Muscle layer of duodenum (tissue), 2 donors: Measurements from ENCODE around the gene KRT33A.

Source experiments
- H3K27ac ChIP-seq: one replicate; pipeline ENCODE4 v1.7.0; 2013; ENCODE audit warnings: mild to moderate bottlenecking, low read length
- H3K27me3 ChIP-seq: one replicate; pipeline ENCODE4 v1.7.0; 2013; ENCODE audit warnings: low read depth, mild to moderate bottlenecking, control low read depth, low read length
- H3K36me3 ChIP-seq, 2 donors: one replicate each; pipeline ENCODE4 v1.7.0; 2013; ENCODE audit warnings: low read length in 2 of 2, control low read depth in 1 of 2, mild to moderate bottlenecking in 1 of 2; ENCODE audit not compliant: insufficient read depth in 2 of 2, control insufficient read depth in 1 of 2
- H3K4me1 ChIP-seq, 2 donors: one replicate each; pipeline ENCODE4 v1.7.0; 2013; ENCODE audit warnings: low read length in 2 of 2, mild to moderate bottlenecking in 2 of 2, control low read depth in 1 of 2, moderate library complexity in 1 of 2; ENCODE audit not compliant: insufficient read depth in 2 of 2, control insufficient read depth in 1 of 2
- H3K4me3 ChIP-seq, 2 donors: one replicate each; pipeline ENCODE4 v1.7.0; 2013; ENCODE audit warnings: low read length in 2 of 2, low read depth in 1 of 2, mild to moderate bottlenecking in 1 of 2
- H3K9me3 ChIP-seq, 2 donors: one replicate each; pipeline ENCODE4 v1.7.0; 2013; ENCODE audit warnings: low read length in 2 of 2, control low read depth in 1 of 2, mild to moderate bottlenecking in 1 of 2; ENCODE audit not compliant: control insufficient read depth in 1 of 2
- donor health status: healthy.

Gene KRT33A

DNA sequence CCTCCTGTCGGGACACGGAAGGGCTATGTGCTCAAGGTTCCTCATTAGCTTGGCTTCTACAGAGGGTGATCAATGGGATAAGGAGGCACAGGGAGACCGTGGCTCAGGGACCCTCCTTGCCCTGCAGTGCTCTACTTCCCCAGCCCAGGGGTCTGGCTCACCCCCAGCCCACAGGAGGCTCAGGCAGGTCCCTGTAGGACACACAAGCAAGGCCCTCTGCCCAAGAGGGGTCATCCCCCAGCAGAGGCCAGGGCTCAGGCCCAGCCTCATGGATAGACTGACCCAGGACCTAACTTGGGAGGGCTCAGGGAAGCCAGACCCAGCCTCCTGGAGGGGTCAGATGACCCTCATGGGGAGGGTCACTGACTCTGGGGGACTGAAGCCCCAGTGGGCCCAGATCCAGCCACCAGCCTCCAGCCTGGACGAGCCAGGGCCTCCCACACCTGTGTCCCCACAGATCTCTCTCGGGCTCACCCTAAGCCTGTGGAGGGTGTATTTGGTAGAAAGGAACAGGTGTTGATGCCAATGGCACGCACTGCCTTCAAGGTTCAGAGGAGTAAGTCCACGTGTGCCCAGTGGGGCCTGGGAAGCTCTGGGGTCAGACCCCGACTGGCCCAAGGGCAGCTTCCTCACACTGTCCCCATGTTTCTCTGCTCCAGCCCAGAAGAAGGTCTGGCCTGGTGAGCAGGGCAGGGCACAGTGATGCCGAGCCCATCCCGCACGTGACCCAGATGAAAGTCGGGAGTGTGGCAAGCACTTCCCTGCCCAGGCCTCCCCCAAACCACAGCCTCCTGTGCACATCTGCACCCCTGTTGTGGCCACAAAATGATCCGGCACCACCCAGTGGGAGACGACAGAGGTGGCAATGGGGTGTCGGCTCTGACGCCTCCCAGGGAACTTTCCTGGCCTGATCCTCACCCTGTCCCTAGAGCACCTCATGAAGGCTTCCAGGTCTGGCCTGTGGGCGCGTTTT lies 24.2 kb downstream of the KRT33A start:
- H3K4me1 ChIP-seq = no peaks in the 10 kb centered on the region
- H3K27ac ChIP-seq = no peak overlapping the region
- H3K27me3 ChIP-seq = no peaks in the 10 kb centered on the region
- H3K4me3 ChIP-seq = no peak overlapping the region
- H3K9me3 ChIP-seq = no peaks in the 10 kb centered on the region
- no peaks in the 10 kb centered on the region for H3K36me3 ChIP-seq

DNA sequence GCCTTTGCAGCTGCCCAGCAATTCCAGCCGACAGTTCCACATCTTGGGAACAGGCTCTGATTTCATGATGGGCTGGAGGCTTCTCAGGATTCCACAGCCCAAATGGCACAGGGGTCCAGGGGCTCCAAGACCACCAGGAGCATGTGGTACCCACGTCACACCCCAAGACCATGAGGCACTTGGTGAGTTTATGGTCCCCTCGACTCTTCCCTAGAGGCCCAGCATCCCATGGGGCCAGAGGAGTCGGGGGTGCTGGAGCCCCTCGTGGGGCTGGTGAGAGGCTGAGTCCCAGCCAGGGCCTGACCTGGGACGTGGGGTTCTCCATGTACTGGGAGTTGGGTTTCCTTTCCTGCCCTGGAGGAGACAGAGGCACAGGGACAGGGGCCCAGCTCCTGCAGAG lies 25.0 kb downstream of the KRT33A start:
- no peak overlapping the region for H3K4me3 ChIP-seq
- no peaks in the 10 kb centered on the region for H3K27me3 ChIP-seq
- peaks cover 0 to under 1% of the 10 kb centered on the region in 2 donors for H3K9me3 ChIP-seq
- H3K27ac ChIP-seq = no peak overlapping the region
- no peaks in the 10 kb centered on the region for H3K36me3 ChIP-seq
- no peaks in the 10 kb centered on the region for H3K4me1 ChIP-seq

DNA sequence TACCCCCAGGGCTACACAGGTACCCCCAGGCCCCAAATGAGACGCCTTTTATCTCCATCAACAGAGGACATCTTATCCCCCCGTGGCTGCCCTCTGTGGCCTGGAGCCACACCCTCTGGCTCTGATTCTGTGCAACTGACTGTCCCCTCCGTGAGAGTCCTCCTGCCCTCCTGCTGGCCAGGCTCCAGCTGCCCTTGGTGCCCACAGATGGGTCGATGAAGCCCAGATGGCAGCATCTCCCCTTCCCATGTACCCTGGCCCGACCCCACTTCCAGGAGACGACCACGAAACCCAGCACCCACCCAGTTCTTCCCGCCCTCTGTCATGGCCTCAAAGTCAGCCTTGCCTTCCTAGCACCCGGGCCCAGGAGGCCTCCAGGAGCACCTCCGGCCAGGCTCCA lies 25.5 kb downstream of the KRT33A start:
- H3K9me3 ChIP-seq = peaks cover 0 to 5% of the 10 kb centered on the region in 2 donors
- H3K4me3 ChIP-seq = no peak overlapping the region
- no peak overlapping the region for H3K27ac ChIP-seq
- H3K27me3 ChIP-seq = no peaks in the 10 kb centered on the region
- H3K4me1 ChIP-seq = no peaks in the 10 kb centered on the region
- H3K36me3 ChIP-seq = no peaks in the 10 kb centered on the region

DNA sequence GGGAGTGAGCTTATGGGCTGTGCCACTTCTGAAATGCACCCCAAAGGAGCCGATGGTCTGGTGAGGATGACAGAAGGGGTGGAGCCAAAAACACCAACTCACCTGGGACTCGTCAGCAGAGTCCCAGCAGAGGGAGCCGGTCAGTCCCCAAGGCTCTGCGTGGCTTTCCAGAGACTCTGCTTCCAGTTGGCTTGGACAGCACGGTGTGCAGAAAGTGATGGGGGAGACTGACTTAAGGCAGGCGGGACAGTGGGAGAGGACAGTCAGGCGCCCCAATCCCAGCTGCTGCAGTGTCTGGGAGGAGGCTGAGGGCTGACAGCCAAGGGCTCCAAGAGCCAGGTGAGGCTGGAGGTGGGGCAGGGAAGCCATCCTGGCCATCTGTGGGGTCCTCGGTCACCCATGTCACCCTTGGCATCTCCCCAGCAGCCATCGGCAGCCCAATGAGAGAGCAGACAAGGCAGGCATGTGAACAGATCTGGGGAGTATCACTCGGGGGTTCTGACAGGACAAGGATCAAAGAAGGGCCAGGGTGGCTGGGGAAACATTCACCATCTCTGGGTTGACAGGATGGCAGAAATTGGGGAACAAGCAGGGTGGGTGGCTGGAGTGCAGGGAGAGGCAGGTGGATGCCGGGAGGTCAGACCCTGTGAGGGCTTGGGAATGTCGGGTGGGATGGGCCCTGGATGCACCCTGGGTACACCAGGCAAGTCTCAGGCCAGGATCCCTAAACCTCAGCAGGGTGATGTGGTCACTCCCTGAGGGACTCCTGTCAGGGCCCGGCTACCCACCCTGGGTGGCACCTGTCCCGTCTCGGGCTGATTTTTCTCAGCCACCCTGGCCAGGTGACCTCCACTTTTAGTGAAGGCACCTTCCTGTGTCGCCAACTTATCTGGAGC lies 26.2 kb downstream of the KRT33A start:
- no peak overlapping the region for H3K27ac ChIP-seq
- no peak overlapping the region for H3K4me3 ChIP-seq
- no peaks in the 10 kb centered on the region for H3K27me3 ChIP-seq
- peaks cover 0 to 10% of the 10 kb centered on the region in 2 donors for H3K9me3 ChIP-seq
- H3K36me3 ChIP-seq = no peaks in the 10 kb centered on the region
- no peaks in the 10 kb centered on the region for H3K4me1 ChIP-seq

DNA sequence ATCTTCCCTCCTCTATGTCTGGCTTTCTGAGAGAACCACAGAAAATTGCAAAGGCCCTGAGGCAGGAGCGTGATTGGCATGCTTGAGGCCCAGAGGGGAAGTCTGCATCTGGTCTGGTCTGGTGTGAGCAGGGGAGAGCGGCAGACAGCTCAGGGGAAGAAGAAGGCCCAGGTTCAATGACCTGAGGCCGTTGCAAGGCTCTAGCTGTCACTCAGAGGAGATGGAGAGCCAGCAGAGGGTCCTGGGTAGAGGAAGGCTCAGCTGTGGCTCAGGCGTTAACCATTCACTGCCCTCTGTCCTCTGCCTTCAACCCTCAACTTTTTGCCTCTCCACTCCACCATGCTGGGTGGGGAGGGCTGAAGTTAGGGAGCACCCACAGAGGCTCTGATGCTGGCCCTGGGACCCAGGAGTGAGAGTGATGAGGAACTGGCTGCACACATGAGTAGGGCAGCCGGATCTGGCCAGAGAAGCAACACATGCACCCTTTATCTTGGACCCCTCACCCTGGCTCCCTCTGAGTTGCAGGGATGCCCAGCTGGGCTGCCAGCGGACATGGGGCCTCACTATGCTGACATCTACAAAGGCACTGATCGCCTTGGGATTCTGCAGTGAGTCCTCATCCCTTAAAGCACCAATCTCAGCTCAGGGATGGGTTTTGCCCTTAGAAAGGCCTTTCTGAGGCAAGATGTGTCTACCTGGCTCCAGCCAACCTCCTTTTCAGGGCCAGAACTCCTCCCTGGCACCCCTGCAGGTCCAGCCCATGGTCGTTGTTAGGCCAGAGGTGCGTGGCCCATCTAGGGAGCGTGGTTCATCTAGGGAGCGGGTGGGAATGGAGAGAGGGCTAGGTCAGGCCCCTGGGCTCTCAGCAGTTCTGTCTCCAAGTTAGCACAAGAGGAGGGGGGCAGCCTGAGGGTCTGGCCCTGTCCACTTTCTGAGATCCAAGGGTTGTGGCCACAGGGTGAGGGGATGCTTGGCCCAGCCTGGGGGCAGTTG lies 27.4 kb downstream of the KRT33A start:
- Histone ChIP-seq H3K27ac (no peak overlapping the region), H3K9me3 (peaks cover 0 to 10% of the 10 kb centered on the region in 2 donors), H3K4me1 (no peaks in the 10 kb centered on the region), H3K36me3 (no peaks in the 10 kb centered on the region), H3K27me3 (no peaks in the 10 kb centered on the region), H3K4me3 (no peak overlapping the region)

DNA sequence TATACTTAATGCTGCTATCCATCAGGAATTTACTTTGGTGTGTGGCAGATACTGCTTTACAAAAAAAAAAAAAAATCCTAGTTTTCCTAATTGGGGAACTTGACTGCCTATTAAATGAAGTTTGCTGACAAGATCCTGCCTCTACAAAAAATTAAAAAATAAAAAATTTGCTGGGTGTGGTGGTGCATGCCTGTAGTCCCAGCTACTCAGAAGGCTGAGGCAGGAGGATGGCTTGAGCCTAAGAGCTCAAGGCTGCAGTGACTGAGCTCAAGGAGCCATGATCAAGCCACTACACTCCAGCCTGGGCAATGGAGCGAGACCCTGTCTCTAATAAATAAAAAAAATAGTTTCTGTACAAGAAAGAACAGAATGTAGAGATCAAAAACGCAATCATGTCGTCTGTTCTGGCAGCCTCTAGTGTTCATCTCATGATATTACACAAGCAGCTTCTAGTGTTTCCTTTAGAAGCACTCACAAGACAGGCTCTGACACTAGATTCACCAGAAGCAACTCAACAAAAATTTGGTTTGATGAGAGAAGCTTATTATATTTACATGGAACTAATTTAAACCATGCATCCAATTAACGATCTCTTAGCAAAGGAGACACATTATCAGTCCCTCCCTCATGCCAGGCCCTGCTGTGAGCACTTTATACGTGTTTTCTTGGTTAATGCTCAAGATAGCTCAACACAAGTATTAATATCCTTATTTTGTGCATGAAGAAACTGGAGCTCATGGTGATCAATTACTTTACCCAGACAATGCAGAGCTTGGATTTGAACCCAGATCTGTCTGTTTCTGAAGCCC lies 28.3 kb downstream of the KRT33A start:
- no peaks in the 10 kb centered on the region for H3K27me3 ChIP-seq
- no peaks in the 10 kb centered on the region for H3K36me3 ChIP-seq
- no peak overlapping the region for H3K27ac ChIP-seq
- H3K4me3 ChIP-seq = no peak overlapping the region
- peaks cover 0 to 10% of the 10 kb centered on the region in 2 donors for H3K9me3 ChIP-seq
- no peaks in the 10 kb centered on the region for H3K4me1 ChIP-seq

DNA sequence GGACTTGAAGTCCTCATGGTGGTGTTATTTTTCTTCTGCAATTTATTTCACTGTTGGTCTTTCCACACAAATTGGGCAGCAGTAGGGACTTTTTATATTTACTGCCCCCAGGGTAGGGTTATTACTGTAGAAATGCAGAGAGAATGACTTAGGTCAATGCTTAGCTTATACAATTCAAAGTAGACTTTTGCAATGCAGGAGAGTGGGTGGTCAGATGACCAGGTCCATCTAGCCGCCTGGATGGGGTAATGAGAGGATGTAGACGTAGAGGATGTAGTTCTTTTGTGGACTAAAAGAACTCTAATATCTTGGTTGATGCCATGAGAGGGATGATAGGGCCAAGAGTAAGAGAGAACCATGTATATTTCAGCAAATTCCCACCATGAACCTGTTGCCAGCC lies 32.4 kb downstream of the KRT33A start:
- Histone ChIP-seq H3K9me3 (peaks cover 0 to 10% of the 10 kb centered on the region in 2 donors), H3K27me3 (no peaks in the 10 kb centered on the region), H3K27ac (no peak overlapping the region), H3K36me3 (no peaks in the 10 kb centered on the region), H3K4me1 (no peaks in the 10 kb centered on the region), H3K4me3 (no peak overlapping the region)

DNA sequence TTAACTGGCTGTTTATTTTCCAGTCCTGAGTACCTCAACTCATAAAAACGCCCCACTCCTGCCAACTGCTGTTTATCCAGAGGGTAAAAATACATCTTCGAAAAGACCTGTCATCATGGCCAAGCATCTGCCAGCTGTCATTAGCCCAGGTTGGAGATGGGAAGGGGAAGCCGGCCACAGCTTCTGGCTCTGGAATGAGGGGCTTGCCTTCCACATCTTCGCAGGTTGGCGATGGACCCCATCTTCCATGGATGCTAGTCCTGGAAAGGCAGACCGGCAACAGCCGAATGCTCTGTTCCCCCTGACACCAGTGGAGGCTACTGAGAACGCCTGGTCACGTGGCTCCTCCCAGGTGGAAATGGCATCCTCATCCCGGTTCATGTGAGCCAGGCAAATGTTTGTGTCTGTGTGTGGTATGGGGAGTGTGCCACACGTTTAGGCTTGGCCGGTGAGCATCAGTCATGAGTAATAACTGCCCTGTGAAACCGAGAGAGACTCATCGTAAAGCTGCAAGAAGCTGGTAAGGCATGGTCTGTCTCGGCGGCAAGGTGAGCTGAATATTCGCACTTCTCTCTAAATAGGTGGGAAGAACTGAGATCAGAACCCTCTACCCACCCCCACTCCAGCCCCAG lies 34.7 kb downstream of the KRT33A start:
- H3K9me3 ChIP-seq = peaks cover 0 to 10% of the 10 kb centered on the region in 2 donors
- H3K4me3 ChIP-seq = no peak overlapping the region
- no peaks in the 10 kb centered on the region for H3K36me3 ChIP-seq
- no peaks in the 10 kb centered on the region for H3K27me3 ChIP-seq
- H3K27ac ChIP-seq = no peak overlapping the region
- H3K4me1 ChIP-seq = no peaks in the 10 kb centered on the region

DNA sequence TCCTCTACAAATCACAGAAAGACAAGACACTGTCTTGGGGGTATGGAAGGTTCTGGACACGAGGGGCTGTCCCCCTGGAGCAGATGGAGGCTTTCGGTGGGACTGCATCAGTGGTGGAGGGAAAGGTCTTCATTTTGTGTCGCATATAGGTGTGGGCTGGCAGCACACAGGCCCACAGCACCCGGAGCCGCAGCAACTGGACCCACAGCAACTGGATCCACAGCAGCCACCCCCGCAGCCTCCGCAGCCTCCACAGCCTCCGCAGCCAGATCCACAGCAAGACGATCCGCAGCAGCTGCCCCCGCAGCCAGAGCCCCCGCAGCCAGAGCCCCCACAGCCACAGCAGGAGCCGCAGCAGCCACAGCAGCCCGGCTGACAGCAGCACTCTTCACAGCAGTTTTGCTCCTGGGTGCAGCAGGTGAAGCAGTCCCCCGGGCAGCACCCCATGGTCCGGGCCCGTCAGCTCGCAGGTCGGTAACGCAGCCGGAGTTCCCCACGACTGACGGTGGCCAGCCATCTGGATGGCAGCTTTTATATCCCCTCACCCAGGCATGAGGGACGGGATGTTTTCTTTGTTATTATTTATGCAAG lies 35.3 kb downstream of the KRT33A start, which contains the start of gene KRTAP17-1:
KRTAP17-1 (minus strand) TSS at position 507 of the 591 bp plus-strand sequence; CDS start at position 447, 60 bp downstream.
- H3K4me3 ChIP-seq = no peak within 1 kb of the TSS
- H3K27me3 ChIP-seq = no peaks in the 10 kb centered on the region

More for the DNA sequence above, 35.3 kb downstream of the KRT33A start, which contains the start of gene KRTAP17-1:
- H3K27ac ChIP-seq = no peak within 1 kb of the TSS
- H3K9me3 ChIP-seq = peaks cover 0 to 6% of the 10 kb centered on the region in 2 donors
- H3K36me3 ChIP-seq = no peaks in the 10 kb centered on the region
- no peaks in the 10 kb centered on the region for H3K4me1 ChIP-seq
